Hematopoietic multipotent progenitor cell treated with erythropoietin and hydrocortisone succinate and interleukin-3 and kit ligand, for 15 days (in vitro differentiated cells): Measurements from ENCODE around the gene TSSC4.

Experiments used
- DNase-seq: peaks from one replicate; pipeline ENCODE4 v3.0.0-alpha.2; 2015; ENCODE audit warnings: low spot score

The TSSC4 gene

DNA sequence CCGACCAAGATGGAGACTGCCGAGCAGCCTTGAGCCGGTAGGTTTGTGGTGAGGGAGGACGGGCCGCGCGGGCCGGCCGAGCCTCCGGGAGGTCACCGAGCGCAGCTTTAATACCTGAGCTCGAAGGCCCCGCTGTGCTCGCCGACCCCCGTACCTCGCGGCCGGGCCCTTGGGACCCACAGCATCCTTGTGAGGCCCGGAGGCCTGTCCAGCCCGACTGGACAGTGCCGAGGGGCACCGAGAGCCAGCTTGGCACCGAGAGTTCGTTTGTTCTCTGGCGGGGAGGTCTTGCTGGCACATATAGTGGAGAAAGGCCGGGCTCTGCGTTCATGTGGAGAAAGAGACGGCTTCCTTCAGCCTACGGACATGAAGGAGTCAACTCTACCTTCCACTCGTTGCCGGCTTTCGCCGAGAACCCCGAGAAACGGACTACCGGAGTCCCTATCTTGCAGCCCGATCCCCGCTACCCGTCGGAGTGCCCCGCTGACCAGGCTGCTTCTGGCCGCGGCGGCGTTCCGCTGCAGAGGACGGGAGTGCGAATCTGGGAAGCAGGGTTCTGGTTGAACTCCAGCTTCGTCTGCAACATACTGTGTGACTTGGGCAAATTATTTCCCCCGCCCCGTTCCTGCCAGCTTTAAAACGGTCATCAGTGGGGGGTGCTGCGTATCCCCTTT, 349 bp downstream of the TSSC4 start:
- no peak for DNase-seq

DNA sequence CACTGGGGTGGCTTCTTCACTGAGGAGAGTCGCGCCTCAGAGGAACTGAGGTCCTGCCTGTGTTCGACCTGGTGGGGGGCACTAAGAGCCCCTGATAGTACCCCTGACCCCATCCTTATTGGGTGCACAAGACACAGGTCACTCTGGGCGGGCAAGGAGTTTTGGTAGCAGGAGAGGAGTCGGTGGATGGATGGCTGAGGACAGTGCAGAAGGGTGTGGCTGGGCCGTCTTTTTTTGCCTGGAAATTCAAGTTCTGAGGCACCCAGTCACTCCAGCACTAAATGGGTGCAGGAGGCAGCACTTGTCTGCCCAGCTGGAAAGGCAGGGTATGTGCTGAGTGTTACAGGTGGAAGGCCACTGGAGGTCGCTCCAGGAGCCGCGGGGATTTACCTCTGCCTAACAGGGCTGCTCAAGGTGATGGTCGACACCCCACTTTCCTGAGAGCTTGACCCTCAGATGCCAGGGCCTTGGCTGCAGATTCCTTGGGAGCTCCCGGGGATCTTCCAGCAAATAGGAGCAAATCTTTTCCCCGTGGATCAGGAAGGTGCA, 960 bp downstream of the TSSC4 start:
- no peak for DNase-seq

DNA sequence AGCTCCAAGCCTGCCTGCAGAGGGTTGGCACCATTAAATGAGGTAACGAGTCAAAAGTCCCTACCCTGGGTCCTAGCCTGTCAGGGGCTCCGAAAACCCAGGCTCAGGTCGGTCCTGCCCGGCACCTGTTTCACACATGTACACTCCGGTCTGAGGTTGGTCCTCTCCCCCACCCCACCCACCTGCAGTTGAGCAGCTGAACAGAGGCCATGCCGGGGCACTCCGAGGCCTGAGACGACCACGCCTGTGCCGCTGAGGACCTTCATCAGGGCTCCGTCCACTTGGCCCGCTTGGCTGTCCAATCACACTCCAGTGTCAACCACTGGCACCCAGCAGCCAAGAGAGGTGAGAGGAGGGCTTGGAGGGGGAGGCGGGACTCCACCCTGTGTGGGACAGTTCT, 1.6 kb downstream of the TSSC4 start:
- DNase-seq, result no peak

DNA sequence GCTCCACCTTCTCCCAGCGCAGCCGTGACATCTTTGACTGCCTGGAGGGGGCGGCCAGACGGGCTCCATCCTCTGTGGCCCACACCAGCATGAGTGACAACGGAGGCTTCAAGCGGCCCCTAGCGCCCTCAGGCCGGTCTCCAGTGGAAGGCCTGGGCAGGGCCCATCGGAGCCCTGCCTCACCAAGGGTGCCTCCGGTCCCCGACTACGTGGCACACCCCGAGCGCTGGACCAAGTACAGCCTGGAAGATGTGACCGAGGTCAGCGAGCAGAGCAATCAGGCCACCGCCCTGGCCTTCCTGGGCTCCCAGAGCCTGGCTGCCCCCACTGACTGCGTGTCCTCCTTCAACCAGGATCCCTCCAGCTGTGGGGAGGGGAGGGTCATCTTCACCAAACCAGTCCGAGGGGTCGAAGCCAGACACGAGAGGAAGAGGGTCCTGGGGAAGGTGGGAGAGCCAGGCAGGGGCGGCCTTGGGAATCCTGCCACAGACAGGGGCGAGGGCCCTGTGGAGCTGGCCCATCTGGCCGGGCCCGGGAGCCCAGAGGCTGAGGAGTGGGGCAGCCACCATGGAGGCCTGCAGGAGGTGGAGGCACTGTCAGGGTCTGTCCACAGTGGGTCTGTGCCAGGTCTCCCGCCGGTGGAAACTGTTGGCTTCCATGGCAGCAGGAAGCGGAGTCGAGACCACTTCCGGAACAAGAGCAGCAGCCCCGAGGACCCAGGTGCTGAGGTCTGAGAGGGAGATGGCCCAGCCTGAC, 2.5 kb downstream of the TSSC4 start:
- no peak for DNase-seq

DNA sequence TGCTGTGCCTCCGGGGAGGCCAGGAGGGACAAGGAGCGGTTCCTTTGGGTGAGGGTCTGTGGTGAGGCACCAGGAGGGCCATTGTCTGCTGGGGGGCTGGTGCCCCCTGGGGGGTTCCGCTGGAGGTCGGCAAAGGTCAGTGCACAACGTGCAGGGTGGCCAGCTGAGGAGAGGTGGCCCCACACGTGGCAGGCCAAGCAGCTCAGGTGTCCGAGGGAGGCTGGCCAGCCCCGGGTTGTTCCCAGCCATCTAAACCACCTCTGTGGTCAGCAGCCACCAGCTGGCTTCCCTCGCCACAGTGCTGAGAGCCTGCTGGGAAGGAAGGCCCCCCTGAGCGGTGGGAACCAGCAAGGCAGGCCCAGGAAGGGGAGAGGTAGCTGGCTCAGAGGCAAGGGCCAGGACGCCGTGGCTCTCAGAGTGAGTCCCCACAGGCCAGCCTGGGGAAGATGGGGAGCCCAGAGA, 4.2 kb downstream of the TSSC4 start:
- DNase-seq, result no peak

DNA sequence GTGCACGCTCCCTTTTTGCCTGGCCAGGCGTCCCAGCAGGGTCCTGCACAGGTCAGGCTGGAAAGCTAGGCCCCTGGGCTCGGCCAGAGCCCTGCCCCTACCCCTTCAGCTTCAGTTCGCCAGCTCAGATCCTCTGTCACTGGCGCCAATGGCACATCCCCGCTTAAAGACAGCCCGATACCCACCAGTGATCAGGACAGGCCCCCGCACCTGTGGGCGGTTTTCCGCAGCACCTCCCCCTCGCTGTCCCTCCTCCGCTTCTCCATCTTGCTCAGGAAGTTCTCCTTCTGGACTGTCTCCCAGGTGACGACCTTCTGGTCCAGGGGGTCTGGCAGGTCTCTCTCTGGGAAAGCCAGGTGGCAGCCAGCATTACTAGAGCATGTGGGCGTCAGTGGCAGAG, 5.9 kb downstream of the TSSC4 start:
- no peak for DNase-seq

DNA sequence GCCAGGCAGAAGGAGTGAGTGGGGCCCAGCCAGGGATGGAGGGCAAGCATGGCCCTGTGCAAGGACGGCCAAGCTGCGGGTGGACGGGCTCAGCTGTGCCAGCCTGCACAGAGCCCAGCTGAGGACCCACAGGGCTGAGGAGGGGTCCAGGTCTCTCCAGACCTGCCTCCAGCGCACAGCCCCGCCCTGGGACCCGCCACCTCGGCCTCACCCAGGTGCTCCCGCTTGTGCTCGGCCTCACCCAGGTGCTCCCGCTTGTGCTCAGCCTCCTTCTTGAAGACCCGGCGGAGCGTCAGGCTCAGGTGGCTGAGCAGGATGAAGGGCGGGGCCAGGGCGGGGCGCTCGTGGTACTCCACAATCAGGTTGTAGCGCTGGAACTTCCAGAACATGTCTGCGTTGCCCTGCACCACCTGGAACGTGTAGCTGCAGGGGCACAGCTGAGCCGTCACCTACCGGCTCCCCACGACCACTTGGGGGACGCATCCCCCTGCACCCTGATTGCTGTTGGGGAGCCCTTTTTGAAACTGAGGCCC, 6.4 kb downstream of the TSSC4 start:
- no peak for DNase-seq

DNA sequence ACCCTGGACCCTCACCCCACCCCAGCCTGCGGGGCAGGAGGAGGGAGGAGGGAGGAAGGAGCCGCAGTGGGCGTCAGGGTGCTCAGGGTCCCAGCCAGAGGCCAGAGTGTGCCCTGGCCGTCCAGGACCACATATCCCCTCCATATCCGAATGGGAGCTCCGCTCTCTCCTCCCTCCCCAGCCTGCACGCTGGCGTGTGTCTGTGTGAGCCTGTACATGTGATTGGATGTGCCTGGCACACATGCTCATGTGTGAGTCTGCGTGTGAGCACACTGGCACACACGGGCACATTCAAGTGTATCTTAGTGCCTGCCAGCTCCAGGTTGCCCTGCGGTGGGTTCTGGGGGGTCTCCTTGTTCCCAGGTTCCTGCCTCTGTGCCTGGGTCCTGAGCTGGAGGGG, 8.1 kb downstream of the TSSC4 start:
- DNase-seq, result no peak

DNA sequence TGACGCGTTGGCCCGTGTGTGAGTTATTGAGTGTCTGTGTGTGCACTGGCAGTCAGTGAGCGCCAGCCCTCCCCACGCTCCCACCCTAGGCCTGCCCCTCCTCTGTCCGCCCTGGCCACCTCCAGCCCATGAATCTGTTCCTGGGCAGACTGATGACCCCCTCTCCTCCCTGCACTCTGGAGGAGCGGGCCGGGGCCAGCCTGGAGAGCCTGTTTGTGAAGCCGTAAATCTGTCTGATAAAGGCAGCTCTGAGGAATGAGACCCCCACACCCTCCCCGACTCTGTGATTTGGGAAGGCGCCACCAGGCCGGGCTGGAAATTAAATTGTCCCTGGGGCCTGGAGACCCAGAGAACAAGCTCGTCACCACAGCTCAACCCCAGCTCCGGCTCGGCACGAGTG, 8.6 kb downstream of the TSSC4 start:
- DNase-seq, result no peak

DNA sequence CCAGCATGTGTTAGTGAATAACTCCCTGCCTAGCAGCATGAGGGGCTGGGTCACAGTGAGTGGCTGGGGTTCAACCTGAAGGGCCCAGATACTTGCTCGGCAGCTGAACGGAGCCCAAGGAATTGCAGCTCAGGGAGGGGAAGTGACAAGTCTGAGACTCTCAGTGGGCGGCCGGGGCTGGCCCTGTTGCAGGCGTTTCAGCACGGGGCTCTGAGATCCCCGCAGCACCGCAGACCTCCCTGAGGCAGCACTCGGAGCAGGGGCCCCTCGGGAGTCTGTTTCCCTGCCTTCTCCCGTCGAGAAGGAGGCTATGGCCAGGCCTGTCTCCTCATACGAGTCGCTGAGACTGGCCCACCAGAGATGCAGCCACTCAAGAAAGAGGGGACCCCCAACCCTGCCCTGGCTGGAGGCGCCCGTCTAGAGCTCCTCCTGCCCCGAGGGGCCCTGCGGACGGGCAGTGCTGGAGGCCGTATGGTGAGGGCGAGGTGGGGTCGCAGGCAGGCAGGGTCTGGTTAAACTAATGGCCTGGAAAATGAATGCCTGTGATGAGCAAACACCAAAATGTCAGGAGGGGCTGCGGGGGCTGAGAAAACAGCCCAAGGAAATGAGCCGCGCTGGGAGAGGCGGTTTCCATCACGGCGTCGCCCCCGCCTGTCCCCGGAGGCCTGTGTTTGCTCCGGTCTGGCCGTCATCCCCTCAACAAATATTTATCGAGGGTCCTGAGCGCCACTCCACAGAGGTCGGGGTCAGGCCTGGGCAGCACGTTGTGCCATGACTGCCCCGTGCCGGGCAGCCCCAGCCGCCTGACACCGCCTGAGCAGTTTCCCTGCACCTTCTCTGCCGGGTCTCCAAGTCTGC, 9.3 kb downstream of the TSSC4 start:
- DNase-seq, result no peak

DNA sequence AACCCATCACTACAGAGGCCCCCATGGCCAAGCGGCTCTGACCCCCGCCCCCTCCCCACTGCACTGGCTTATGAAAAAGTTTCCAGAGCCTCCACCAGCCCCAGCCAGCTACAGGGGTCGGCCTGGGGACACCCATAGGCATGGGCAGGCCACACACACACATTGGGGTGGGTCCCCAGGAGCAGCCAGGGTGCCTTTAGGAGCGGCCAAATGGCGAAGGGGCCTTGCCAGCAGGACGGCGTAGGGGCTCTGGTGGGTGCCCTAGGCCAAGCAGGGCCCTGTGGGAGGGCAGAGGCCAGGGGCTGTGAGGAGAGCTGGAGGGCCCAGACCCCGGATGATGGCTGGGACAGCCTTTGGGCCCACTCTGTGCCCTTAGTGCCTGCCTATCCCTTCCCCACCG, 10.1 kb downstream of the TSSC4 start:
- DNase-seq, result no peak

DNA sequence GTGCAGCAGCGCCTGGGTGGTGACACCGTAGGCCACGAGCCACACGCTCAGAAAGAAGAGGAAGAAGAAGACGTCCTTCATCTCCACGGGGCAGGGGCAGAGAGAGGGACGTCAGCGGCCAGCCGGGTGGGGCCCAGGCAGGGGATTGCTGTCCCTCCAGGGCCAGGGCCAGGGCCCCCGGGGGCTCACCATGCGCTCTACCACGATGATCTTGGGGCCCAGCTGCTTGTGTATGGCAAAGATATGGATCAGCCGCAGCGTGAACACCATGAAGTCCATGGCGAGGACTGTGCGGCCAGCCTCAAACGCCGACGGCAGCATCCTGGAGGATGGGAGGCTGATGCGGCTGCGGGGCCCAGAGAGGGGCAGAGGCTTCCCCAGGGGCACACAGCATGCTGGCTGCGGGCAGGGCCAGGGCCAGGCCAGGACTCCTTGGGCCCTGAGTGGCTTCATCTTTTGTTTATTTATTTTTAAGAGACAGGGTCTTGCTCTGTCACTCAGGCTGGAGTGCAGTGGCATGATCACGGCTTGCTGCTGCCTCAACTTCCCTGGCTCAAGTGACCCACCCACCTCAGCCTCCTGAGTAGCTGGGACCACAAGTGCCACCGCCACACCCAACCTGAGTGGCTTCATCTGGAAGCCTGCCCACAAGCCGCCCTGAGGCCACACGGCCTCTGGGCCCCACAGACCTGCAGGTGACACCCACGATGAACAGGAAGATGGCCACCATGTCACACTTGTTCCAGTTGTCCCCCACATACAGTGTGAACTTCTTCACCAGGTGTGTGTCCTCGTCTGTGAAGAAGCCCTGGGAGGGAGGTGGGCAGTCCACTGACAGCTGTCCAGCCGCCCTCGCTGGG, 11.1 kb downstream of the TSSC4 start:
- no peak for DNase-seq

DNA sequence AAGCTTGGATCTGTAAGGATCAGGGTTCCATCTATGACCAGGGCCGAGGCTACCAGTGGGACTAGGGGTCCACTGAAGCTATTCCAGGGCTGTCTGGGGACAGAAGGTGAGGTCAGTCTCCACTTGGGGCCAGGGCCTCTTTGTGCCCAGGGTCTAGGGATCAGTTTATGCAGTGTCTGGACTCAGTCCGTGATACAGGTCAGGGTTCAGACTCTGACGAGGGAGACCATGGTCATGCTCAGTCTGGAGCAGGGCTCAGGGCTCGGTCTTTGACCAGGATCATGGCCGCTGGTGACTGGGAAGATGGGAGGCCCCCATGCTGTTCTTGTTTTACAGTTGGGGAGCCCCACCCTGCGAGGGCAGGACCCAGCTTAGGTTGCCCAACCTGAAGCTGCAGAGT, 11.8 kb downstream of the TSSC4 start:
- no peak for DNase-seq

DNA sequence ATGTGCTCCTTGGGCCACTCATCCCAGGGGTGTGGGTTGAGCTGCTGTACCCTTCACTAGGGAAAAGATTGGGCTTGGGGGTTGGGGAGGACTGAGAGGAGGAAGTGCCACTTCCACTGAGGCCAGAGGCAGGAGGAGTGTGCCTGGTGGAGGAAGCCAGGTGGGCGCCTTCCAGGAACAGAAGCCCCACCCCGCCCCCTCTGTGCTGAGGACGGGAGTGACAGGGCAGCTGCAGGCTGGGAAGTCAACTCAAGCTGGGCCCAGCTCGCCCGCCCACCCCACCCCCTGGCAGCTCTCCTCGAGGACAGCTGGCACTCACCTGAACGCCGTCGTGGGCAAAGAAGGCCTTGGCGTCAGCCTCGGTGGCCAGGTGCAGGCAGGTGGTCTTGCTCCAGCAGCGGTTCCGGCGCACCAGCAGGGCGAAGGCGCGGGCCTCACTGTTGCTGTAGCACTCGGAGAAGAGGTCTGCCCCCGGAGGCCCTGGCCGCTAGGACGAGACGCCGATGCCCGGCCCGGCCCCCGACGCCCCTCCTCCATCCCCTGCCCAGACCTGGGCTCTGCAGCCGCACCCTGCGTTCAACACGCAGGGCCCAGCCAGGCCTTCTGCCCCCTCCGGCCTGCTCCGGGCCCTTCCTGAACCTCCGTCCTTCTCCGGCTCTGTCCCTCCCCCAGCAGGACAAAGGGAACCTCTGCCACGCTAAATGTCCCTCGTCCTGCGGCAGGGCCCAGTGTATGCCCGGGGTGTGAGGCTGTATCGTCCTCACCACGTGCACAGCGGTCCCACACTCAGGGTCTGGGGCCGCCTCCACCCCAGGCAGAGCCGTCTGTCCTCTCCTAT, 13.4 kb downstream of the TSSC4 start:
- no peak for DNase-seq

DNA sequence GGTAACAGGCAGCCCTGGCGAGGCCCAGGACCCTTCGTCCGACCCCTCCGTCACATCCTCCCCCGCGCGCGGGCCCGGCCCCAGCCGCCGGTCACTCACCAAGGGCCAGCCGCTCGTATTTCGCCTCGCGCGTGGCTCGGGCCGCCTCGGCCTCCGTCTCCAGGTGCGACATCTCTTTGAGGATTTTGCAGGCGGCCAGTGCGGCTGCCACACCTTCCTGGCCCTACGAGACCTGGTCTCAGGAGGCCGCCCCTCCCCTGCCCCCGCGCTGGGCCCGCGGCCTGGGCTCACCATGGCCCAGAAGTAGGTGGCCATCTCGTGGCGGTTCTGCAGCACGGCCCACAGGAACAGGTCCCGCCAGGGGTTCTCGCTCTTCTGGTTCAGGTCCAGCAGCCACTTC, 14.1 kb downstream of the TSSC4 start:
- no peak for DNase-seq

DNA sequence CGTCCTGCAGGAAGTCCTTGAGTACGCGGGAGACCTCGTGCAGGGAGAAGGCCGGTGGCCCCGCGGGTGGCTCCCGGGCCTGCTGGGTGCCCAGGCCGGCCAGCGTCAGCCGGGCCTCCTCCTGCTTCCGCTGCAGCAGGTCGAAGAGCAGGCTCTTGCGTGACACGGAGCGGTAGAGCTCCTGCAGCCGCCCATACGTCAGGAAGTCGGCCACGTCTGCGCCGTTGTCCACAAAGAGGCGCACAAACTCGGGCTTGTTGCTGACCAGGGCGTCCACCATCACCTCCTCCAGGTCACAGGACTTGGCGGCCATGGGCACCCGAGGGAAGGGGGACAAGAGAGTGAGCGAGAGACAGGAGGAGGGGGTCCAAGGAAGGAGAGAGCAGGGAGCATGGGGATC, 14.6 kb downstream of the TSSC4 start:
- DNase-seq, result no peak

DNA sequence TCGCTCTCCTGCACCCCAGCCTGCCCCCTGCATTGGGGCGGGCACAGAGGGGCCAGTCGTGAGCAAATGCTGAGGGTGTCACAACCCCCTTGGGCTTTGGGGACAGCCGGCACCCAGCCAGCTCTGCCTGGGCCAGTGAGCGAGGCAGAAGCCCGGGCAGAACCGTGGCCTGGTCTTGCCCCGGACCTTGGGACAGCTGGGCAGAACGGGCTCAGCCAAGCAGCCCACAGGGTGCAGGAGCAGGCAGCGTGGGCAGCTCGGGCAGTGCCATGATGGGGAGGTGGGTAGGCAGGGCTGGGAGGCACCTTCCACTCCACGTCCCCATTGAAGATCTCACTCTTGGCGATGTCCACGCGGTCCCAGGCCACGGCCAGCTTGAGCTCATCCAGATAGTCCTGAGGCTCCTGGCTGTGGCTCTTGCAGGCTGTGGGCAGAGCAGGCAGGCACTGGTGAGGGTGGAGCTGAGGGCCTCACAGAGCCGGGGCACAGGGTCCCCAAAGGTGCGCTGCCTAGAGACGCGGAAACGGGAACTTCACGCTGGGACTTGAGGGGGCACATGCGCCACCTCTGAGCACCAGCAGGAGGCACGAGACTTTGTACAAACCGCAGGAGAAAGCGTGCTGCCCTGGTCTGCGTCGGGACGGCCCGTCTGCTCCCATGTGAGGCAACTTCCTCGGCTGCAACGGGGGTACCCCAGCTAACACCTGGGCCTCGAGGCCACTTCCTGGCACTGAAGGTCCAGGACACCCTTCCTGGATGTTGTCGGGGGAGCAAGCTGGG, 15.2 kb downstream of the TSSC4 start:
- no peak for DNase-seq

DNA sequence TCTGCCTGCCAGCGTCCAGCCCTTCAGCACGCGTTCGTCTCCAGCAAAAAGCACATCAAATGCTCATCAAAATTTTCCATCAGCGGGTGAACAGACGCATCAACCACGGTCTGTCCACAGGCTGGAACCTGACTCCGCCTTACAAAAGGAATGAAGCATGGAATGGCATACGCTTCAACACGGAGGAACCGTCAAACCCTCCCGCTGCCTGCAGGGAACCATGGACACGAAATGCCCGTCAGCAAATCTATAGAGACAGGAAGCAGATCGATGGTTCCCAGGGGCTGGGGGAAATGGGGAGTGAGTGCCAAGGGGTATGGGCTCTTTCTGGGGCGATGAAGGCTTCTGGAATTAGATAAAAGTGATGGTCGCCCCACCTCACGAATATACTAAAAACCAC, 16.2 kb downstream of the TSSC4 start:
- DNase-seq, result no peak

DNA sequence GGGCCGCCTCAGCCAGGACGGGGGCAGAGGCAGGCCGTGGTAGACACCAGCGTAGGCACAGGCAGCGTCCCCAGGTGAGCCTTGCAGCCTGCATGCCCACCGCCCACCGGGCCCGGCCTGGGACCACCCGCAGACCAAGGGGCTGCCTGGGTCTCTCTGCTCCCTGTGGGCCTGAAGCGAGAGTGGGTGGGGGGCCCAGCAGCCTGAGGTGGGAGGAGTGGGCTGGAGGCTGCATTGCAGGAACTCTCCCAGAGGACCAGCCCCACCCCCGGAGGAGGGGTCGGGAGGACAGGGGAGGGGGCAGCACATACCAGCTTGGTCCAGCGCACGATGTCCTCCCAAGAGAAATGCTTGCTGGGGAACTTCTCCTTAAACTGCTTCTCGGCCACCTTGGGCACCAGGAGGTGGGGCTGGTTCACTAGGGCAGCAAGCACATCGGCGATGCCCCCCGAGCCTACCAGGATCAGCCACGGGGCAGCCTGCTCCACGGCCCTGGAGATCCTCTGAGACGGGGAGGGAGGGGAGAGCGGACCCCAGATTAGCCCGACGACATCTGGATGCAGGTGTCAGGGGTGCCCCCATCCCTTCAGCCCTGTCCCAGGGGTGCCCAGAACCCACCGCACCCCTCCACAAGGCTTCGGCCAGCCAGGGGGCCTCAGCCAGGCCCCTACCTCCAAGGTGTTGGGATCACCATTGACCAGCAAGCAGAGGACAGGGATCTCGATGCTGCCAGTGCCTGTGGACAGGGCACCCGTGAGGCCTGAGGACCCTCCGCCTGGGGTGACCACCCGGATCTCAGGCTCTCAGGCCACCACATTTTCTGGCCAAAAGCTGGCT, 17.5 kb downstream of the TSSC4 start:
- DNase-seq, result no peak
